ENCODE measurements around the gene STK36.

STK36 gene

GRCh38 chr2:218734190-218734975 is 62.5 kb downstream of the STK36 start:
- DNase-seq (ENCODE audit: low read depth, low spot score) = no peak
- Histone ChIP-seq H3K4me3 (ENCODE audit: insufficient read length, low read depth) (no peak overlapping the region), H3K9ac (ENCODE audit: insufficient read length, low read depth) (no peak overlapping the region), H3K4me1 (ENCODE audit: insufficient read depth, insufficient read length) (no peaks in the 10 kb centered on the region), H3K9me3 (ENCODE audit: insufficient read depth, low read length) (no peaks in the 10 kb centered on the region), H3K36me3 (ENCODE audit: insufficient read depth, insufficient read length, low read length) (peaks cover 54% of the 10 kb centered on the region), H3K27me3 (ENCODE audit: insufficient read depth, insufficient read length) (no peaks in the 10 kb centered on the region)
- TF ChIP-seq ZNF274 (IDR thresholded peaks at IDR 0.05; ENCODE audit: low read depth, low read length) (no peak), SUZ12 (IDR thresholded peaks at IDR 0.05; ENCODE audit: extremely low read depth, insufficient read depth, insufficient read length) (no peak), YY1 (IDR thresholded peaks at IDR 0.05; ENCODE audit: insufficient read depth, insufficient read length) (no peak)

- Histone ChIP-seq H3K4me3 (ENCODE audit: insufficient read length, low read depth) (no peak overlapping the region), H3K9me3 (ENCODE audit: insufficient read depth, low read length) (no peaks in the 10 kb centered on the region), H3K27me3 (ENCODE audit: insufficient read depth, insufficient read length) (no peaks in the 10 kb centered on the region), H3K4me1 (ENCODE audit: insufficient read depth, insufficient read length) (no peaks in the 10 kb centered on the region), H3K36me3 (ENCODE audit: insufficient read depth, insufficient read length, low read length) (peaks cover 74% of the 10 kb centered on the region), H3K9ac (ENCODE audit: insufficient read length, low read depth) (no peak overlapping the region)
- no peak for DNase-seq (ENCODE audit: low read depth, low spot score)
- no peak for TF ChIP-seq YY1 (IDR thresholded peaks at IDR 0.05; ENCODE audit: insufficient read depth, insufficient read length)
- no peak for TF ChIP-seq SUZ12 (IDR thresholded peaks at IDR 0.05; ENCODE audit: extremely low read depth, insufficient read depth, insufficient read length)
- TF ChIP-seq ZNF274 (IDR thresholded peaks at IDR 0.05; ENCODE audit: low read depth, low read length) = no peak
Measured at GRCh38 chr2:218736531-218736930, 64.6 kb downstream of the STK36 start.

- Histone ChIP-seq H3K4me1 (ENCODE audit: insufficient read depth, insufficient read length) (peaks cover 2% of the 10 kb centered on the region), H3K36me3 (ENCODE audit: insufficient read depth, insufficient read length, low read length) (peaks cover 87% of the 10 kb centered on the region), H3K27me3 (ENCODE audit: insufficient read depth, insufficient read length) (no peaks in the 10 kb centered on the region), H3K9ac (ENCODE audit: insufficient read length, low read depth) (no peak overlapping the region), H3K4me3 (ENCODE audit: insufficient read length, low read depth) (no peak overlapping the region), H3K9me3 (ENCODE audit: insufficient read depth, low read length) (no peaks in the 10 kb centered on the region)
- no peak for TF ChIP-seq SUZ12 (IDR thresholded peaks at IDR 0.05; ENCODE audit: extremely low read depth, insufficient read depth, insufficient read length)
- TF ChIP-seq ZNF274 (IDR thresholded peaks at IDR 0.05; ENCODE audit: low read depth, low read length) = no peak
- no peak for DNase-seq (ENCODE audit: low read depth, low spot score)
Measured at GRCh38 chr2:218743068-218743467, 71.2 kb downstream of the STK36 start.

- Histone ChIP-seq H3K27me3 (ENCODE audit: insufficient read depth, insufficient read length) (no peaks in the 10 kb centered on the region), H3K4me1 (ENCODE audit: insufficient read depth, insufficient read length) (peaks cover 2% of the 10 kb centered on the region), H3K9me3 (ENCODE audit: insufficient read depth, low read length) (no peaks in the 10 kb centered on the region), H3K36me3 (ENCODE audit: insufficient read depth, insufficient read length, low read length) (peaks cover 86% of the 10 kb centered on the region), H3K4me3 (ENCODE audit: insufficient read length, low read depth) (no peak overlapping the region), H3K9ac (ENCODE audit: insufficient read length, low read depth) (no peak overlapping the region)
- no peak for DNase-seq (ENCODE audit: low read depth, low spot score)
- TF ChIP-seq YY1 (IDR thresholded peaks at IDR 0.05; ENCODE audit: insufficient read depth, insufficient read length) (no peak), SUZ12 (IDR thresholded peaks at IDR 0.05; ENCODE audit: extremely low read depth, insufficient read depth, insufficient read length) (no peak), ZNF274 (IDR thresholded peaks at IDR 0.05; ENCODE audit: low read depth, low read length) (no peak)
Measured at GRCh38 chr2:218744615-218745014, 72.7 kb downstream of the STK36 start.

- H3K4me3 ChIP-seq (ENCODE audit: insufficient read length, low read depth) = no peak overlapping the region
- H3K9me3 ChIP-seq (ENCODE audit: insufficient read depth, low read length) = no peaks in the 10 kb centered on the region
- no peak for DNase-seq (ENCODE audit: low read depth, low spot score)
- H3K36me3 ChIP-seq (ENCODE audit: insufficient read depth, insufficient read length, low read length) = peaks cover 86% of the 10 kb centered on the region
- TF ChIP-seq YY1 (IDR thresholded peaks at IDR 0.05; ENCODE audit: insufficient read depth, insufficient read length) (no peak), SUZ12 (IDR thresholded peaks at IDR 0.05; ENCODE audit: extremely low read depth, insufficient read depth, insufficient read length) (no peak), ZNF274 (IDR thresholded peaks at IDR 0.05; ENCODE audit: low read depth, low read length) (no peak)
- H3K27me3 ChIP-seq (ENCODE audit: insufficient read depth, insufficient read length) = no peaks in the 10 kb centered on the region
- H3K9ac ChIP-seq (ENCODE audit: insufficient read length, low read depth) = no peak overlapping the region
- peaks cover 2% of the 10 kb centered on the region for H3K4me1 ChIP-seq (ENCODE audit: insufficient read depth, insufficient read length)
Measured at GRCh38 chr2:218745160-218745558, 73.3 kb downstream of the STK36 start.

- no peak for DNase-seq (ENCODE audit: low read depth, low spot score)
- Histone ChIP-seq H3K9ac (ENCODE audit: insufficient read length, low read depth) (no peak overlapping the region), H3K36me3 (ENCODE audit: insufficient read depth, insufficient read length, low read length) (peaks cover 86% of the 10 kb centered on the region), H3K4me3 (ENCODE audit: insufficient read length, low read depth) (no peak overlapping the region), H3K27me3 (ENCODE audit: insufficient read depth, insufficient read length) (no peaks in the 10 kb centered on the region), H3K9me3 (ENCODE audit: insufficient read depth, low read length) (no peaks in the 10 kb centered on the region), H3K4me1 (ENCODE audit: insufficient read depth, insufficient read length) (peaks cover 2% of the 10 kb centered on the region)
- TF ChIP-seq SUZ12 (IDR thresholded peaks at IDR 0.05; ENCODE audit: extremely low read depth, insufficient read depth, insufficient read length) (no peak), ZNF274 (IDR thresholded peaks at IDR 0.05; ENCODE audit: low read depth, low read length) (no peak), YY1 (IDR thresholded peaks at IDR 0.05; ENCODE audit: insufficient read depth, insufficient read length) (no peak)
Measured at GRCh38 chr2:218745559-218746469, 73.9 kb downstream of the STK36 start.

GRCh38 chr2:218746470-218746795 is 74.5 kb downstream of the STK36 start:
- H3K9ac ChIP-seq (ENCODE audit: insufficient read length, low read depth) = no peak overlapping the region
- peaks cover 86% of the 10 kb centered on the region for H3K36me3 ChIP-seq (ENCODE audit: insufficient read depth, insufficient read length, low read length)
- TF ChIP-seq YY1 (IDR thresholded peaks at IDR 0.05; ENCODE audit: insufficient read depth, insufficient read length) (no peak), ZNF274 (IDR thresholded peaks at IDR 0.05; ENCODE audit: low read depth, low read length) (no peak), SUZ12 (IDR thresholded peaks at IDR 0.05; ENCODE audit: extremely low read depth, insufficient read depth, insufficient read length) (no peak)
- no peaks in the 10 kb centered on the region for H3K27me3 ChIP-seq (ENCODE audit: insufficient read depth, insufficient read length)
- H3K9me3 ChIP-seq (ENCODE audit: insufficient read depth, low read length) = no peaks in the 10 kb centered on the region
- no peak for DNase-seq (ENCODE audit: low read depth, low spot score)
- H3K4me3 ChIP-seq (ENCODE audit: insufficient read length, low read depth) = no peak overlapping the region
- H3K4me1 ChIP-seq (ENCODE audit: insufficient read depth, insufficient read length) = peaks cover 2% of the 10 kb centered on the region

Data from NT2/D1 (cell line).